SU-DHL-6 (cell line): ENCODE results near the gene BIRC2.

Source experiments
- H2AFZ ChIP-seq: fragments of 200-600 bp; sonication (generic); 2 replicates; pipeline ENCODE4 v1.6.1; 2014; ENCODE audit warnings: low read depth, mild to moderate bottlenecking, moderate library complexity, mixed read lengths, antibody characterized with exemption, low read length; ENCODE audit not compliant: severe bottlenecking
- H3F3A ChIP-seq: fragments of 200-600 bp; shearing (Covaris generic); 2 replicates; pipeline ENCODE4 v1.6.0; 2016; ENCODE audit warnings: antibody characterized with exemption, mild to moderate bottlenecking; ENCODE audit not compliant: insufficient read depth
- H3K27ac ChIP-seq: fragments of 200-600 bp; sonication (generic); 2 replicates; pipeline ENCODE4 v1.5.1; 2016; ENCODE audit warnings: low read depth, mild to moderate bottlenecking, low read length, moderate library complexity, mixed read lengths
- H3K27me3 ChIP-seq: fragments of 200-600 bp; sonication (generic), shearing (Covaris generic); 2 replicates; pipeline ENCODE4 v1.6.0; 2014; ENCODE audit warnings: mild to moderate bottlenecking, low read length
- H3K36me3 ChIP-seq: fragments of 200-600 bp; sonication (generic); 2 replicates; pipeline ENCODE4 v1.6.1; 2014; ENCODE audit warnings: mild to moderate bottlenecking, low read length, mixed read lengths
- H3K4me2 ChIP-seq: fragments of 300-600, 200-600 bp; shearing (Covaris generic), sonication (generic); 2 replicates; pipeline ENCODE4 v1.6.0; 2014; ENCODE audit warnings: low read length, low read depth, mild to moderate bottlenecking; ENCODE audit not compliant: poor library complexity, severe bottlenecking
- H3K4me3 ChIP-seq: fragments of 200-600 bp; sonication (generic); 2 replicates; pipeline ENCODE4 v1.5.1; 2014; ENCODE audit warnings: antibody characterized with exemption, low read length, mild to moderate bottlenecking, mixed read lengths; ENCODE audit not compliant: insufficient read depth, poor library complexity, severe bottlenecking
- H3K79me2 ChIP-seq: fragments of 200-600 bp; sonication (generic); 2 replicates; pipeline ENCODE4 v1.6.1; 2014; ENCODE audit warnings: mild to moderate bottlenecking, low read length, moderate library complexity; ENCODE audit not compliant: insufficient read depth
- H3K9ac ChIP-seq: fragments of 200-600 bp; sonication (generic); 2 replicates; pipeline ENCODE4 v1.7.0; 2014; ENCODE audit warnings: mild to moderate bottlenecking, low read length
- H3K9me2 ChIP-seq: fragments of 200-600 bp; sonication (generic); replicated peaks from 2 replicates; pipeline ENCODE4 v1.6.1; 2014; ENCODE audit warnings: low read length; ENCODE audit not compliant: insufficient read depth
- H3K9me3 ChIP-seq: fragments of 200-600 bp; sonication (generic); 2 replicates; pipeline ENCODE4 v1.6.1; 2014; ENCODE audit warnings: low read length, mixed read lengths; ENCODE audit not compliant: insufficient read depth
- H4K20me1 ChIP-seq: fragments of 200-600 bp; sonication (generic); 2 replicates; pipeline ENCODE4 v1.6.1; 2014; ENCODE audit warnings: low read depth, mild to moderate bottlenecking, antibody characterized with exemption, low read length, moderate library complexity, mixed read lengths
- CTCF ChIP-seq: fragments of 200-600 bp; sonication (generic); IDR thresholded peaks from one replicate; pipeline ENCODE4 v1.5.1; 2017; ENCODE audit warnings: antibody characterized with exemption, mild to moderate bottlenecking, low read length, moderate library complexity; ENCODE audit not compliant: insufficient read depth, poor library complexity, severe bottlenecking
- EZH2phosphoT487 ChIP-seq: fragments of 200-600 bp; sonication (generic), shearing (Covaris generic); conservative IDR thresholded peaks from 2 replicates; pipeline ENCODE4 v1.6.1; 2018; ENCODE audit warnings: mild to moderate bottlenecking, antibody characterized with exemption, low read length, moderate library complexity, mixed read lengths

The BIRC2 gene

GRCh38 chr11:102345904-102346303 lies 1.1 kb upstream of the BIRC2 start:
- Histone ChIP-seq H4K20me1 (no peaks in the 10 kb centered on the region), H3K9me2 (no peaks in the 10 kb centered on the region), H3K79me2 (peaks cover 33% of the 10 kb centered on the region), H3K4me3 (peak overlapping the region; percentile 91), H3K36me3 (peaks cover 4% of the 10 kb centered on the region; the same call in 1 of the 2 replicates), H3K9ac (peak overlapping the region; percentile 72), H3K27me3 (no peaks in the 10 kb centered on the region), H3K4me2 (peak overlapping the region; percentile 89), H2AFZ (no peak overlapping the region), H3K27ac (no peak overlapping the region), H3F3A (peaks cover 7% of the 10 kb centered on the region; the same call in 1 of the 2 replicates), H3K9me3 (no peaks in the 10 kb centered on the region)
- TF ChIP-seq CTCF = no peak
- TF ChIP-seq EZH2phosphoT487 = no peak

GRCh38 chr11:102346456-102346747 lies 612 bp upstream of the BIRC2 start:
- Histone ChIP-seq H3K27ac (peak overlapping the region; percentile 56), H3K36me3 (peaks cover 4% of the 10 kb centered on the region; the same call in 1 of the 2 replicates), H3K4me2 (peak overlapping the region; percentile 89), H3K9ac (peak overlapping the region; percentile 72), H3K27me3 (no peaks in the 10 kb centered on the region), H3K9me2 (no peaks in the 10 kb centered on the region), H4K20me1 (no peaks in the 10 kb centered on the region), H3K79me2 (peaks cover 33% of the 10 kb centered on the region), H3K4me3 (peak overlapping the region; percentile 91), H3K9me3 (no peaks in the 10 kb centered on the region), H2AFZ (peak overlapping the region; percentile 49), H3F3A (peaks cover 5% of the 10 kb centered on the region; the same call in 1 of the 2 replicates)
- TF ChIP-seq EZH2phosphoT487 (no peak), CTCF (no peak)

- peaks cover 4% of the 10 kb centered on the region; the same call in 1 of the 2 replicates for H3K36me3 ChIP-seq
- H2AFZ ChIP-seq = peak overlapping the region; percentile 0
- H3K4me3 ChIP-seq = peak overlapping the region; percentile 91
- no peaks in the 10 kb centered on the region for H3K9me2 ChIP-seq
- peak overlapping the region; percentile 56 for H3K27ac ChIP-seq
- no peaks in the 10 kb centered on the region for H4K20me1 ChIP-seq
- peak overlapping the region; percentile 88 for H3K4me2 ChIP-seq
- H3K79me2 ChIP-seq = peaks cover 33% of the 10 kb centered on the region
- H3K9me3 ChIP-seq = no peaks in the 10 kb centered on the region
- peak overlapping the region; percentile 72 for H3K9ac ChIP-seq
- H3K27me3 ChIP-seq = no peaks in the 10 kb centered on the region
- peaks cover 5% of the 10 kb centered on the region; the same call in 1 of the 2 replicates for H3F3A ChIP-seq
- TF ChIP-seq CTCF (no peak), EZH2phosphoT487 (no peak)
Measured at GRCh38 chr11:102347462-102348370, 702 bp downstream of the BIRC2 start.
